Transverse colon (tissue), 4 donors: ENCODE measurements around the gene TLR10. TPM values are rescaled to one million over a fixed set of nuclear protein-coding genes. Genes with fewer than 3 reads are reported as not detected.
A peak's percentile ranks its signal among the peaks of the same experiment; 100 is the strongest.

Source experiments
- DNase-seq: peaks from one replicate; pipeline ENCODE4 v3.0.0-alpha.2; 2019
- H3K27ac ChIP-seq, 4 donors: fragments of 200-600 bp; sonication (generic); 2 replicates each; pipeline ENCODE4 v1.5.1; 2016 to 2018; ENCODE audit warnings: inconsistent platforms in 4 of 4
- H3K27me3 ChIP-seq: fragments of 200-600 bp; sonication (generic); 2 replicates; pipeline ENCODE4 v1.5.1; 2017; ENCODE audit warnings: inconsistent platforms
- H3K36me3 ChIP-seq, 4 donors: fragments of 200-600 bp; sonication (generic); 2 replicates each; pipeline ENCODE4 v1.5.1; 2017 to 2019; ENCODE audit warnings: inconsistent platforms in 4 of 4
- H3K4me1 ChIP-seq, 4 donors: fragments of 200-600 bp; sonication (generic); 2 replicates each; pipeline ENCODE4 v1.5.1; 2017 to 2020; ENCODE audit warnings: inconsistent platforms in 4 of 4
- H3K4me3 ChIP-seq, 4 donors: fragments of 200-600 bp; sonication (generic); 1 replicate in 1 of 4; 2 replicates in 3 of 4; pipeline versions ENCODE4 v1.5.1 to v1.6.1; 2017 to 2019; ENCODE audit warnings: inconsistent platforms in 4 of 4
- H3K9me3 ChIP-seq, 2 donors: fragments of 200-600 bp; sonication (generic); 2 replicates each; pipeline ENCODE4 v1.5.1; 2017 to 2019; ENCODE audit warnings: inconsistent platforms in 2 of 2
- CTCF ChIP-seq, 5 experiments: fragments of 200-600 bp in 3 of 5; fragments of 450-650 bp in 2 of 5; sonication (generic) in 3 of 5; IDR thresholded peaks; 1 replicate in 2 of 5; 2 replicates in 3 of 5; pipeline ENCODE4 v1.5.1; 2016 to 2017; ENCODE audit warnings: antibody characterized with exemption in 5 of 5, inconsistent platforms in 3 of 5, mild to moderate bottlenecking in 2 of 5, moderate library complexity in 1 of 5
- EP300 ChIP-seq: sonication (generic); formaldehyde crosslinking; IDR thresholded peaks from one replicate; pipeline ENCODE4 v1.6.1; 2017; ENCODE audit warnings: antibody characterized with exemption, low read depth
- POLR2A ChIP-seq: fragments of 450-650 bp; IDR thresholded peaks from one replicate; pipeline ENCODE4 v1.6.1; 2016; ENCODE audit warnings: antibody characterized with exemption, mild to moderate bottlenecking, moderate library complexity
- POLR2AphosphoS5 ChIP-seq, 3 donors: sonication (generic); formaldehyde crosslinking; IDR thresholded peaks; one replicate each; pipeline ENCODE4 v1.6.1; 2016; ENCODE audit warnings: antibody characterized with exemption in 3 of 3
- WGBS, 2 donors: methylation state at CpG; one replicate each; pipeline ENCODE4 v1.1.5; 2018; ENCODE audit warnings: low coverage in 1 of 2; 5-methylcytosine and 5-hydroxymethylcytosine counted together
- in situ Hi-C, 4 donors: fragments of 200-750 bp; cut with MboI; loops; one replicate each; pipeline versions ENCODE4 v1.15.0 to v1.15.1; 2017; ENCODE audit warnings: low sequenced_read_pairs in 3 of 4, low pct_ligation_motif_present in 1 of 4, low pct_unique_long_range_greater_than_20kb in 1 of 4
- intact Hi-C: fragments of 100-400 bp; cut with DNase I; formaldehyde crosslinking; loops from one replicate; pipeline ENCODE4 v1.15.1; 2023; ENCODE audit warnings: low total_unique reads
- total RNA-seq, 4 donors: library from RNA; depleted of rRNA; stranded (reverse); fragments of >200 nt; gene quantifications; one replicate each; pipeline ENCODE4 v1.1.0, GENCODE V29; 2016

The TLR10 gene
- total RNA-seq, 4 donors from 2014 or later: 4.6 TPM; not detected in 3

- WGBS, 2 donors: 3 to 22% methylated on average over 4 to 6 of the region's 6 CpGs
- peak overlapping the region; percentile 63 to 78 (median 72) for H3K27ac ChIP-seq
- H3K4me1 ChIP-seq: peaks cover 0 to 24% (median 11%) of the 10 kb centered on the region in 4 donors
- H3K9me3 ChIP-seq: no peaks in the 10 kb centered on the region
- H3K27me3 ChIP-seq: no peaks in the 10 kb centered on the region
- H3K4me3 ChIP-seq: peak overlapping the region in 3 of 4 donors; percentile 19 to 37 (median 22)
- DNase-seq: no peak
- in situ Hi-C loops (no loop called here), intact Hi-C loops (no loop called here)
- no peak for TF ChIP-seq POLR2A
- TF ChIP-seq EP300: no peak
- TF ChIP-seq CTCF (IDR thresholded peaks at IDR 0.05): no peak
- no peak for TF ChIP-seq POLR2AphosphoS5 (IDR thresholded peaks at IDR 0.05)
- peaks cover 0 to 3% (median 0%) of the 10 kb centered on the region in 4 donors for H3K36me3 ChIP-seq
Observed at GRCh38 chr4:38803833-38804653, 21.3 kb upstream of the TLR10 start.

- in situ Hi-C loops (no loop called here), intact Hi-C loops (no loop called here)
- no peak for DNase-seq
- TF ChIP-seq CTCF (IDR thresholded peaks at IDR 0.05): no peak
- no peak for TF ChIP-seq POLR2AphosphoS5 (IDR thresholded peaks at IDR 0.05)
- no peak for TF ChIP-seq POLR2A
- no peak for TF ChIP-seq EP300
- no peak overlapping the region for H3K27ac ChIP-seq
- peaks cover 0 to 7% (median 2%) of the 10 kb centered on the region in 4 donors for H3K36me3 ChIP-seq
- 91 to 95% methylated on average over 8 to 15 of the region's 15 CpGs for WGBS, 2 donors
- peak overlapping the region in 1 of 4 donors; percentile 2 for H3K4me3 ChIP-seq
- H3K27me3 ChIP-seq: no peaks in the 10 kb centered on the region
- peaks cover 0 to 24% (median 11%) of the 10 kb centered on the region in 4 donors for H3K4me1 ChIP-seq
- H3K9me3 ChIP-seq: no peaks in the 10 kb centered on the region
Observed at GRCh38 chr4:38802561-38803355, 20.0 kb upstream of the TLR10 start.

GRCh38 chr4:38800961-38801450 is 18.2 kb upstream of the TLR10 start:
- 67 to 92% methylated on average over 1 to 3 of the region's 3 CpGs for WGBS, 2 donors
- no peaks in the 10 kb centered on the region for H3K9me3 ChIP-seq
- no peak for TF ChIP-seq POLR2AphosphoS5 (IDR thresholded peaks at IDR 0.05)
- no peak for TF ChIP-seq CTCF (IDR thresholded peaks at IDR 0.05)
- no peak for TF ChIP-seq POLR2A
- TF ChIP-seq EP300: no peak
- in situ Hi-C loops: no loop called here
- intact Hi-C loops: no loop called here
- H3K27ac ChIP-seq: no peak overlapping the region
- DNase-seq: no peak
- H3K4me3 ChIP-seq: no peak overlapping the region
- H3K36me3 ChIP-seq: peaks cover 0 to 7% (median 3%) of the 10 kb centered on the region in 4 donors
- H3K4me1 ChIP-seq: peaks cover 0 to 24% (median 11%) of the 10 kb centered on the region in 4 donors
- no peaks in the 10 kb centered on the region for H3K27me3 ChIP-seq

- in situ Hi-C loops: no loop called here
- intact Hi-C loops: no loop called here
Observed at GRCh38 chr4:38800366-38800765, 17.6 kb upstream of the TLR10 start.

More at GRCh38 chr4:38800366-38800765, 17.6 kb upstream of the TLR10 start:
- TF ChIP-seq POLR2AphosphoS5 (IDR thresholded peaks at IDR 0.05) (no peak), POLR2A (no peak), CTCF (IDR thresholded peaks at IDR 0.05) (no peak), EP300 (no peak)
- WGBS, 2 donors: 98 to 100% methylated on average over 1 to 2 of the region's 2 CpGs
- Histone ChIP-seq H3K4me3 (no peak overlapping the region), H3K36me3 (peaks cover 0 to 7% (median 3%) of the 10 kb centered on the region in 4 donors), H3K27me3 (no peaks in the 10 kb centered on the region), H3K27ac (no peak overlapping the region), H3K9me3 (no peaks in the 10 kb centered on the region), H3K4me1 (peaks cover 0 to 17% (median 8%) of the 10 kb centered on the region in 4 donors)
- no peak for DNase-seq
